Thoracic aorta (tissue), 2 donors: Measurements from ENCODE around the gene LAMA4. TPM values are rescaled to one million over a fixed set of nuclear protein-coding genes. Genes with fewer than 3 reads are reported as not detected.

Source experiments
- ATAC-seq: fragments of 150-250 bp; one replicate; pipeline ENCODE4 v1.8.0; 2017; ENCODE audit warnings: low read depth; ENCODE audit not compliant: insufficient number of reproducible peaks, low FRiP score
- DNase-seq: peaks from one replicate; pipeline ENCODE4 v3.0.0-alpha.2; 2020; ENCODE audit warnings: low spot score
- H3K27ac ChIP-seq, 2 donors: fragments of 200-600 bp; sonication (generic); 1 replicate in 1 of 2; 2 replicates in 1 of 2; pipeline ENCODE4 v1.5.1; 2016; ENCODE audit warnings: mild to moderate bottlenecking in 2 of 2, moderate library complexity in 2 of 2
- H3K27me3 ChIP-seq: fragments of 200-600 bp; sonication (generic); replicated peaks from 2 replicates; pipeline ENCODE4 v1.6.0; 2016; ENCODE audit warnings: mild to moderate bottlenecking; ENCODE audit not compliant: insufficient read depth
- H3K36me3 ChIP-seq: fragments of 200-600 bp; sonication (generic); one replicate; pipeline ENCODE4 v1.5.1; 2016
- H3K4me1 ChIP-seq, 2 donors: fragments of 200-600 bp; sonication (generic); 1 replicate in 1 of 2; 2 replicates in 1 of 2; pipeline versions ENCODE4 v1.5.1 to v1.6.0; 2016; ENCODE audit warnings: low read depth in 2 of 2, mild to moderate bottlenecking in 1 of 2; ENCODE audit not compliant: control insufficient read depth in 1 of 2
- H3K4me3 ChIP-seq: fragments of 200-600 bp; sonication (generic); 2 replicates; pipeline ENCODE4 v1.5.1; 2016; ENCODE audit warnings: mild to moderate bottlenecking
- H3K9me3 ChIP-seq: fragments of 200-600 bp; sonication (generic); 2 replicates; pipeline ENCODE4 v1.5.1; 2016
- total RNA-seq, 2 donors: library from RNA; depleted of rRNA; stranded (reverse); fragments of >200 nt; gene quantifications; one replicate each; pipeline versions ENCODE4 v1.1.0 to v1.2.3, GENCODE V29; 2016
- TF ChIP-seq, protein P1 (sequence below): fragments of 200-600 bp; sonication (generic); IDR thresholded peaks from one replicate; pipeline ENCODE4 v1.5.1; 2019; ENCODE audit warnings: antibody characterized with exemption

LAMA4 gene
- total RNA-seq, 2 donors from 2014 or later: 34.9 to 66.7 TPM

- Histone ChIP-seq H3K36me3 (peaks cover 10% of the 10 kb centered on the region), H3K4me1 (no peaks in the 10 kb centered on the region), H3K27me3 (no peaks in the 10 kb centered on the region), H3K27ac (no peak overlapping the region), H3K4me3 (no peak overlapping the region), H3K9me3 (no peaks in the 10 kb centered on the region)
- TF ChIP-seq, protein P1, sequence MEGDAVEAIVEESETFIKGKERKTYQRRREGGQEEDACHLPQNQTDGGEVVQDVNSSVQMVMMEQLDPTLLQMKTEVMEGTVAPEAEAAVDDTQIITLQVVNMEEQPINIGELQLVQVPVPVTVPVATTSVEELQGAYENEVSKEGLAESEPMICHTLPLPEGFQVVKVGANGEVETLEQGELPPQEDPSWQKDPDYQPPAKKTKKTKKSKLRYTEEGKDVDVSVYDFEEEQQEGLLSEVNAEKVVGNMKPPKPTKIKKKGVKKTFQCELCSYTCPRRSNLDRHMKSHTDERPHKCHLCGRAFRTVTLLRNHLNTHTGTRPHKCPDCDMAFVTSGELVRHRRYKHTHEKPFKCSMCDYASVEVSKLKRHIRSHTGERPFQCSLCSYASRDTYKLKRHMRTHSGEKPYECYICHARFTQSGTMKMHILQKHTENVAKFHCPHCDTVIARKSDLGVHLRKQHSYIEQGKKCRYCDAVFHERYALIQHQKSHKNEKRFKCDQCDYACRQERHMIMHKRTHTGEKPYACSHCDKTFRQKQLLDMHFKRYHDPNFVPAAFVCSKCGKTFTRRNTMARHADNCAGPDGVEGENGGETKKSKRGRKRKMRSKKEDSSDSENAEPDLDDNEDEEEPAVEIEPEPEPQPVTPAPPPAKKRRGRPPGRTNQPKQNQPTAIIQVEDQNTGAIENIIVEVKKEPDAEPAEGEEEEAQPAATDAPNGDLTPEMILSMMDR: no peak
- ATAC-seq (no peak), DNase-seq (no peak)
Observed at GRCh38 chr6:112144145-112144926, 110.0 kb downstream of the LAMA4 start.

- Histone ChIP-seq H3K4me1 (no peaks in the 10 kb centered on the region), H3K27ac (no peak overlapping the region), H3K27me3 (no peaks in the 10 kb centered on the region), H3K4me3 (no peak overlapping the region), H3K36me3 (peaks cover 10% of the 10 kb centered on the region), H3K9me3 (no peaks in the 10 kb centered on the region)
- DNase-seq: no peak
- ATAC-seq: no peak
- TF ChIP-seq, protein P1: no peak
Observed at GRCh38 chr6:112141707-112142106, 112.7 kb downstream of the LAMA4 start.

GRCh38 chr6:112139052-112139451 is 115.3 kb downstream of the LAMA4 start:
- no peak overlapping the region for H3K4me3 ChIP-seq
- peaks cover 14% of the 10 kb centered on the region for H3K36me3 ChIP-seq
- no peaks in the 10 kb centered on the region for H3K9me3 ChIP-seq
- H3K4me1 ChIP-seq: no peaks in the 10 kb centered on the region
- no peak overlapping the region for H3K27ac ChIP-seq
- H3K27me3 ChIP-seq: no peaks in the 10 kb centered on the region
- TF ChIP-seq, protein P1: no peak
- DNase-seq (no peak), ATAC-seq (no peak)

- DNase-seq: no peak
- Histone ChIP-seq H3K27me3 (no peaks in the 10 kb centered on the region), H3K9me3 (no peaks in the 10 kb centered on the region), H3K36me3 (peaks cover 6% of the 10 kb centered on the region), H3K4me3 (no peak overlapping the region), H3K4me1 (peaks cover 0 to 5% of the 10 kb centered on the region in 2 donors), H3K27ac (no peak overlapping the region)
- ATAC-seq: no peak
- TF ChIP-seq, protein P1: no peak
Observed at GRCh38 chr6:112130878-112131277, 123.5 kb downstream of the LAMA4 start.

GRCh38 chr6:112128208-112128607 is 126.2 kb downstream of the LAMA4 start:
- TF ChIP-seq, protein P1: no peak
- no peaks in the 10 kb centered on the region for H3K9me3 ChIP-seq
- H3K36me3 ChIP-seq: peaks cover 6% of the 10 kb centered on the region
- peaks cover 0 to 5% of the 10 kb centered on the region in 2 donors for H3K4me1 ChIP-seq
- DNase-seq (no peak), ATAC-seq (no peak)
- no peaks in the 10 kb centered on the region for H3K27me3 ChIP-seq
- no peak overlapping the region for H3K4me3 ChIP-seq
- no peak overlapping the region for H3K27ac ChIP-seq
